Measurements from ENCODE around the gene ZFAND6. TPM values are rescaled to one million over a fixed set of nuclear protein-coding genes. Genes with fewer than 3 reads are reported as not detected.

Gene ZFAND6
- total RNA-seq, 1 donor from 2014 or later = 42.8 TPM

DNA sequence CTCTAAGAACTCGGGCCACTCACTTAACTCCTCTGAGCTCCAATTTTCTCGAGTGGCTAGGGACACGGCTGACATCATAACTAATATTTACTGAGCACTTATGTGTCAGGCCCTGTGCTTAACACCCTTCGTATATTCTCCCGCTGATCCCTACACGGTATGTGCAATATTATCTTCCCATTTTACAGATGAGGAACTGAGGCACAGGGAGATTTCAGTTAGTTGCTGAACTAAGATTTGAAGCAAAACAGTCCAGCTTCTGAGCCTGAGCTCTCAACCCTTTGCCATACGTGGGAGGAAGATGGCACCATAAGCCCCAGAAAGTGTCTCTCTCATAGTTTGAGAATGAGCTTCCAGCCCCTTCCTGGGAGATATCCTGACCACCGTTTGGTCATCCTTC lies 112.9 kb downstream of the ZFAND6 start:
- ATAC-seq = no peak

- peak; percentile 73 for ATAC-seq
Observed at GRCh38 chr15:80173022-80173759, 113.7 kb downstream of the ZFAND6 start.

- ATAC-seq = no peak
Observed at GRCh38 chr15:80174017-80174746, 114.7 kb downstream of the ZFAND6 start.

- no peak for ATAC-seq
Observed at GRCh38 chr15:80175436-80175835, 116.0 kb downstream of the ZFAND6 start.

GRCh38 chr15:80176443-80176842 lies 117.0 kb downstream of the ZFAND6 start:
- ATAC-seq = no peak

DNA sequence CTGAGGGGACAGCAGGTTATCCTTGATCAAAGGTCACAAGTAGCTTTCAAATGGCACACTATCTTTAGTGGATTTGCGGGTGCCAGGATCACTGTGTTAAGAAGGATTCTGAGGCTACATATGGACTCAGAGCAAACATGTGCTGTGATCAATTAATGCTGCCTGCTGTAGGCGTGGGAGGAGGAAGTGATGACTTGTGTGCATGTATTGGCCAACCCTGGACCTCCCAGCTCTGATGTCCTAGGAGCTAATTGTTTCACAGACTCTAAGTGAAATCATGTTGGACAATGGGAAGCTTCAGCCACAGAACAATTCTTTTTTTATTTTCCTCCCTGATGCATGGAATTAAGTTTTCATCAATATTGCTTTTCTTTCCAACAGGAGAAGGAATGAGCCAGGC lies 117.7 kb downstream of the ZFAND6 start:
- no peak for ATAC-seq

GRCh38 chr15:80179025-80179759 lies 119.7 kb downstream of the ZFAND6 start:
- ATAC-seq = peak; percentile 85

DNA sequence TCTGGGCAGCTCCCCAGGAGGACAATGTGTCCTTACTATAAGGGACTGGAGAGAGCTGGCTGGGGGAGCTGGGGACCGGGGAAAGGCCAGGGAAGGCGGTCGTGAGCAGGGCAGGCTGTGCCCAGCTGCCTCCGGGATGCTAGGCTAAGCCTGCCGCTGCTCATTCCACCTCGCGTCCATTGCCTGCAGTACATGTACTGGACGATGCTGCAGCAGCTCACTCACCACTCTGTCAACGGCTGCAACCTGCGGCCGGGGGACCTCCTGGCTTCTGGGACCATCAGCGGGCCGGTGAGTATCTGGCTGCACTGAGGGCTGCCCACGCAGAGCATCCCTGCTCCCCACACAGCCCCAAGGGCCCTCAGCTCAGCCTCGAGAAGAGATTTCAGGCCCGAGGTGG lies 120.5 kb downstream of the ZFAND6 start:
- ATAC-seq = no peak

DNA sequence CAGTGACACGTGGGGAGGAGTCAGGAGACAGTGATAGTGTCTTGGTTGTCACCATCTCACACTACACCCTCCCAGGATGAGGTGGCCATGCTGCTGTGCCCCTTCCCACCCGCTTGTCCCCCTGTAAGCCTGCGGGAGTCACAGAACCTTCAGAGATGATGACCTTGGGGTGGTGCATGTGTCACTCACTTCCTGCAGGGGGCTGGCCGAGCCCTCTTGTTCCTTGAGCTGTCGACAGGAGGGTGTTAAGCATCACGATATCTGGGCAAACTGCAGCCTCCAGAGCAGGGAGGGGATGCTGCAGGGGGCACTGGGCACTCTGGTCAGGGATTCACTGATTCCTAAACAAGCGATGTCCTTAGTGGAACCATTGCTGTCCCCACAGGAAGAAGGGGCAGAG lies 121.0 kb downstream of the ZFAND6 start:
- ATAC-seq = no peak

GRCh38 chr15:80180986-80181385 lies 121.5 kb downstream of the ZFAND6 start:
- no peak for ATAC-seq

DNA sequence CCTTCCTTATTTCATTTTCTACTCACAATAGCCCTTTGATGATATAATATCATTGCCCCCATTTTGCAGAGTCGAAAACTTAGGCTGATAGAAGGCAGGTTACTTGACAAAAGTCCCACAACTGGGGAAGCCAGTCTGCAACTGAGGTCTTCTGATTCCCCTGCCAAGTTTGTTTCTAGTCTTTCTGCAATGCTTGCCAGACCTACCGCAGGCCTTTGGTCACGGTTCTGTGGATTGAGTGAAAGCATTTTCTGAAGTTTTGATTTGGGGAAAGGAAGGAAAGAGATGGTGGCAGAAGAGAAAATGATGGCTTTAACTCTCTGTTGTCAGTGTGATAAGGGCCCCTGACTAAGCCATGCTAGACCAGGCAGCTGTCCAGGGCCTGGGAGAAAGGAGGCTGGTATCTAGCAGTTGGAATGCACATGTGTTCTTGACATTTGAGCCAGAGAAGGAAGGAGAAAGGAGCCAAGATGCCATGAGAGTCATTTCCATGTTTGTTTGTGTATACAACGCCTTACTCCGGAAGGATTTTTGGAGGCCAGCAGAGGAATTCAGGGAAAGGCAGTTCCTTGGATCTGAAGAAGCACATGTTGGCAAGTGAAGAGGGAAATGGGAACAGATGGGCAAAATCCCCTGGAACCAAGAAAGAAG lies 123.3 kb downstream of the ZFAND6 start:
- no peak for ATAC-seq

GRCh38 chr15:80183306-80183705 lies 123.8 kb downstream of the ZFAND6 start:
- ATAC-seq = no peak

DNA sequence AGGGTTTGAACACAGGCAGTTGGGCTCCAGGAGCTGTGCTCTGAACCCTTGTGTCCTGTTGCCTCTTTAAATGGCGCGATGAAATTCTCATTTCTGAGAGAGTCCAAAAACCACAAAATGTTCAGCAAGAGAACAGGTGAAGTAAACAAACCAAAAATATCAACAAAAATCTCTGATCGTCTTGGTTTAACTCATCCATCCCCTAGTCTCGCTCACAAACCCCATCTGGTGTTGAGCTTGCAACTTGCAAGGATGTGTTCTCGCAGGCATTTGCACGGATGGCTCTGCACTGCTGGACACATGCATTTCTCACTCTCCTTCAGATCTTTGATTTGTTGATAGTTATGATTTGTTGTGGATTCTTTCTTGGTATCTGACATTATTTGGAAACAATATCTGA lies 124.4 kb downstream of the ZFAND6 start:
- ATAC-seq = no peak

DNA sequence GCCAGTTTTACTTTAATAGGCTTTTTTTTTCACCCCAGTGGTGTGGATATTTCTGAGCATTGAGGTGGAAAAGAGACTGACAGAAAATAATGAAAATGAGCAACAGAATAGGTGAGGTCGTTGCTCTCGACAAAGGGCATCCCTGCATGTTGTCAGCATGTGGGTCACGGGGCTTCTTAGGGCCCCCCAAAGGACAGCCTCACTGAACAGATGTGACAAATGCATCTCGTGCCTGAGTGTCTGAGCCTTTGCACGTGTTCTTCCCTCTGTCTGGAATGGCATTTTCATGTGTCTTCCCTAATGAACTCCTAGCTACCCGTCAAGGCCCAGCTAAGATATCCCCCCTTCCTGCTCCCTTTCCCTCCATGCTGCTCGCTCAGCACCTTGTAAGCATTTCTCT lies 125.1 kb downstream of the ZFAND6 start:
- ATAC-seq = no peak

DNA sequence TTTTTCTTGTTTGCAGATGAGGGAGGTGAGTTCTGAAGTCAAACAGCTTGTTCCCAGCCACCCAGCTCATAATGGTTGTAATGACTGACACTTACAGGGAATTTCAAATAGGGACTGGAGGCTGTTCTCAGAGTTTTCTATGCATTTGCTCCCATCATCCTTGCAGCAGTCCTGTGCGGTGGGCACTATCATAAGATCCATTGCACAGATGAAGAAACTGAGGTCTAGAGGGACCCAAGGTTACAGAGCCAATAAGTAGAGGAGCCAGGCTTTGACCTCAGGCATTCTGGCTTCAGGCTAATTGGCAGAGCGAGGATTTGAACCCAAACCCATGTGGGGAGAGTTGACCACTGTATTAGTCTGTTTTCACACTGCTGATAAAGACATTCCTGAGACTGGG lies 125.7 kb downstream of the ZFAND6 start:
- no peak for ATAC-seq

- no peak for ATAC-seq
Observed at GRCh38 chr15:80186066-80186465, 126.6 kb downstream of the ZFAND6 start.

GRCh38 chr15:80186597-80186996 lies 127.1 kb downstream of the ZFAND6 start:
- no peak for ATAC-seq

Other genes with a start within 250 kb of the ZFAND6 start
- gene MTHFS, start 162.7 kb upstream of the ZFAND6 start, total RNA-seq = 16.0 TPM
- not detected for gene BCL2A1, start 88.5 kb upstream of the ZFAND6 start, total RNA-seq
- 14.6 TPM for gene FAH, start 93.3 kb downstream of the ZFAND6 start, total RNA-seq
- gene CTXND1, start 192.5 kb downstream of the ZFAND6 start, total RNA-seq = 0.04 TPM